Astrocyte of the cerebellum (primary cell): ENCODE measurements around the gene DNAH17.

ENCODE experiments used
- DNase-seq: peaks from one replicate; pipeline ENCODE4 v3.0.0-alpha.2; 2011; ENCODE audit warnings: low read depth
- H3K4me3 ChIP-seq: 2 replicates; pipeline ENCODE4 v1.5.1; 2011; ENCODE audit warnings: mild to moderate bottlenecking, low read depth, low read length, moderate library complexity
- CTCF ChIP-seq: IDR thresholded peaks from 2 replicates; pipeline ENCODE4 v1.5.1; 2012; ENCODE audit warnings: low read length, low read depth, moderate library complexity, mild to moderate bottlenecking; ENCODE audit errors: missing control alignments
- in situ Hi-C: cut with HindIII; loops from 2 replicates; pipeline ENCODE4 v1.10.0; 2017; ENCODE audit warnings: low sequenced_read_pairs

Gene DNAH17

GRCh38 chr17:78608122-78608803, 31.1 kb upstream of the DNAH17 start:
- no peak for TF ChIP-seq CTCF
- in situ Hi-C loops = loop anchor here (25.0 kb wide), 1 partner anchor 121 kb away; no protein-coding TSS in a partner anchor
- H3K4me3 ChIP-seq = no peak overlapping the region
- no peak for DNase-seq

- no peak for DNase-seq
- no peak for TF ChIP-seq CTCF
- in situ Hi-C loops = loop anchor here (25.0 kb wide), 1 partner anchor 120 kb away; no protein-coding TSS in a partner anchor
- no peak overlapping the region for H3K4me3 ChIP-seq
Measured at GRCh38 chr17:78607038-78607437, 29.8 kb upstream of the DNAH17 start.

GRCh38 chr17:78605886-78606285, 28.7 kb upstream of the DNAH17 start:
- in situ Hi-C loops = loop anchor here (25.0 kb wide), 1 partner anchor 119 kb away; no protein-coding TSS in a partner anchor
- DNase-seq = no peak
- no peak for TF ChIP-seq CTCF
- no peak overlapping the region for H3K4me3 ChIP-seq

DNA sequence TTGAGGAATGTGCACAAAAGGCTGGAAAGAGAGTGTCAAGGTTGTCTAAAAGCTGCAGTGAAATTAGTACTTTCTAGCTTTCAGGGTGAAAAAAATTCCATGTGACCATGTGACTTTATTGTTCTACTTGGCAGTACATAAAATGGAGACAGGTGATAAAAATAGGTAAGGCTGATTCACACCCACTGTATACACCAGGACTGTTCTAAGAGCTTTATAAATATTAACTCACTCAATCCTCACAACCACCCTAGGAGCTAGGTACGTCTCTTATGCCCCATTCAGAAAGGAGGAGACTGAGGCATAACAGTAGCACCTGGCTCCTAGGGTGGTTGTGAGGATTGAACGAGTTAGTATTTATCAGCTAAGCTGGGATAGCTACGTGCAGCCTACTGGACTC, 28.2 kb upstream of the DNAH17 start:
- TF ChIP-seq CTCF = no peak
- no peak overlapping the region for H3K4me3 ChIP-seq
- no peak for DNase-seq
- in situ Hi-C loops = loop anchor here (25.0 kb wide), 1 partner anchor 118 kb away; no protein-coding TSS in a partner anchor

GRCh38 chr17:78602246-78602645, 25.1 kb upstream of the DNAH17 start:
- in situ Hi-C loops = loop anchor here (25.0 kb wide), 1 partner anchor 115 kb away; no protein-coding TSS in a partner anchor
- DNase-seq = no peak
- TF ChIP-seq CTCF = no peak
- no peak overlapping the region for H3K4me3 ChIP-seq

GRCh38 chr17:78601577-78602190, 24.5 kb upstream of the DNAH17 start:
- H3K4me3 ChIP-seq = no peak overlapping the region
- TF ChIP-seq CTCF = no peak
- DNase-seq = no peak
- in situ Hi-C loops = loop anchor here (25.0 kb wide), 1 partner anchor 114 kb away; no protein-coding TSS in a partner anchor
